Activated B cell treated with CpG ODN at 0.5 μM for 24 hours (primary cell): ENCODE data around the gene TP73. TPM values are rescaled to one million over a fixed set of nuclear protein-coding genes. Genes with fewer than 3 reads are reported as not detected.

Experiments
- ATAC-seq: fragments of 200-7000 bp; cut with Tn5 transposase; one replicate; pipeline ENCODE4 v1.10.0; 2021; ENCODE audit warnings: low read depth, mild to moderate bottlenecking, moderate library complexity
- CTCF ChIA-PET: fragments of 350-600 bp; sonication (Branson Sonifier 250); formaldehyde crosslinking; loops from one replicate; lab custom pipeline; 2021; ENCODE audit warnings: antibody characterized with exemption; lab: Charles Lee
- POLR2A ChIA-PET: fragments of 350-600 bp; sonication (Branson Sonifier 250); formaldehyde crosslinking; loops from one replicate; lab custom pipeline; 2021; ENCODE audit warnings: antibody characterized with exemption; lab: Charles Lee
- DNase-seq: peaks from one replicate; pipeline ENCODE4 v3.0.0; 2022
- H3K27ac Mint-ChIP-seq: one replicate; pipeline ENCODE4 v1.8.0; 2020; ENCODE audit warnings: mixed read lengths
- H3K27me3 Mint-ChIP-seq: one replicate; pipeline ENCODE4 v1.8.0; 2021; ENCODE audit warnings: mixed read lengths
- H3K36me3 Mint-ChIP-seq: one replicate; pipeline ENCODE4 v1.8.0; 2021; ENCODE audit warnings: low read depth, mixed read lengths
- H3K4me1 Mint-ChIP-seq: one replicate; pipeline ENCODE4 v1.8.0; 2021; ENCODE audit warnings: mixed read lengths
- H3K4me3 Mint-ChIP-seq: one replicate; pipeline ENCODE4 v1.8.0; 2020; ENCODE audit warnings: mild to moderate bottlenecking, mixed read lengths
- H3K9me3 Mint-ChIP-seq: one replicate; pipeline ENCODE4 v1.8.0; 2020; ENCODE audit warnings: mixed read lengths
- CTCF ChIP-seq: fragments of 200-600 bp; IDR thresholded peaks from one replicate; pipeline ENCODE4 v1.8.0; 2022; ENCODE audit warnings: antibody characterized with exemption, mild to moderate bottlenecking
- intact Hi-C: fragments of 100-400 bp; cut with micrococcal nuclease; formaldehyde crosslinking; loops from one replicate; pipeline ENCODE4 v1.15.1; 2024
- total RNA-seq: library from RNA; stranded (reverse); gene quantifications from 2 replicates; pipeline ENCODE4 v1.2.3, GENCODE V29; 2022

The TP73 gene
- total RNA-seq, result 2.1 and 2.6 TPM in 2 replicates

- ATAC-seq (no peak), DNase-seq (no peak)
- Mint-ChIP-seq H3K27me3 (peaks cover 26% of the 10 kb centered on the region), H3K9me3 (no peaks in the 10 kb centered on the region), H3K36me3 (peaks cover 11% of the 10 kb centered on the region), H3K4me1 (peaks cover 46% of the 10 kb centered on the region), H3K27ac (peak within 1 kb of the TSS; percentile 18), H3K4me3 (peak within 1 kb of the TSS; percentile 66)
- TF ChIP-seq CTCF, result no peak
- CTCF ChIA-PET, result interaction anchor here (0.9 kb wide), 1 partner anchor 25 kb away, joined by 4 read pairs; no protein-coding TSS in a partner anchor
- intact Hi-C loops, result no loop called here
- POLR2A ChIA-PET, result interaction anchor here (0.6 to 1.2 kb wide), 4 partner anchors 13 to 1245 kb away, joined by 3 to 5 read pairs (median 3); no protein-coding TSS in a partner anchor
Measured at GRCh38 chr1:3651930-3652547, at the start of gene TP73. TP73 (plus strand) TSS chr1:3652516; CDS start chr1:3682366, 29,850 bp downstream.

- intact Hi-C loops, result no loop called here
- DNase-seq (no peak), ATAC-seq (no peak)
- no peaks in the 10 kb centered on the region for H3K27me3 Mint-ChIP-seq
- H3K9me3 Mint-ChIP-seq, result no peaks in the 10 kb centered on the region
- no peak for TF ChIP-seq CTCF
- H3K36me3 Mint-ChIP-seq, result no peaks in the 10 kb centered on the region
- no peak overlapping the region for H3K4me3 Mint-ChIP-seq
- peaks cover 3% of the 10 kb centered on the region for H3K4me1 Mint-ChIP-seq
- H3K27ac Mint-ChIP-seq, result no peak overlapping the region
- ChIA-PET POLR2A (no interaction called here), CTCF (no interaction called here)
Measured at GRCh38 chr1:3603156-3603555, 49.2 kb upstream of the TP73 start.

- intact Hi-C loops, result no loop called here
Measured at GRCh38 chr1:3603571-3604467, 48.5 kb upstream of the TP73 start.

GRCh38 chr1:3604468-3604974 lies 47.8 kb upstream of the TP73 start:
- Mint-ChIP-seq H3K4me3 (no peak overlapping the region), H3K36me3 (no peaks in the 10 kb centered on the region), H3K4me1 (no peaks in the 10 kb centered on the region), H3K27me3 (peaks cover 7% of the 10 kb centered on the region), H3K9me3 (no peaks in the 10 kb centered on the region), H3K27ac (no peak overlapping the region)
- ATAC-seq, result no peak
- POLR2A ChIA-PET, result no interaction called here
- intact Hi-C loops, result no loop called here
- no peak for DNase-seq
- TF ChIP-seq CTCF, result no peak
- CTCF ChIA-PET, result interaction anchor here (0.6 kb wide), 1 partner anchor 14 kb away, joined by 5 read pairs; no protein-coding TSS in a partner anchor

More at GRCh38 chr1:3603571-3604467, 48.5 kb upstream of the TP73 start:
- no peak for DNase-seq
- H3K27ac Mint-ChIP-seq, result no peak overlapping the region
- H3K27me3 Mint-ChIP-seq, result peaks cover under 1% of the 10 kb centered on the region
- H3K4me1 Mint-ChIP-seq, result no peaks in the 10 kb centered on the region
- ChIA-PET CTCF (interaction anchor here (0.6 kb wide), 1 partner anchor 15 kb away, joined by 5 read pairs; no protein-coding TSS in a partner anchor), POLR2A (no interaction called here)
- ATAC-seq, result no peak
- H3K36me3 Mint-ChIP-seq, result no peaks in the 10 kb centered on the region
- TF ChIP-seq CTCF, result no peak
- no peaks in the 10 kb centered on the region for H3K9me3 Mint-ChIP-seq
- no peak overlapping the region for H3K4me3 Mint-ChIP-seq
